Glutamatergic neuron (in vitro differentiated cells): ENCODE results near the gene DOCK1. TPM values are rescaled to one million over a fixed set of nuclear protein-coding genes. Genes with fewer than 3 reads are reported as not detected.

Source experiments
- DNase-seq: peaks from one replicate; pipeline ENCODE4 v3.0.0; 2022
- H3K27ac Mint-ChIP-seq: one replicate; pipeline ENCODE4 v1.8.0; 2020; ENCODE audit warnings: mild to moderate bottlenecking, mixed read lengths, inconsistent platforms; ENCODE audit not compliant: unreplicated experiment
- H3K27me3 Mint-ChIP-seq: one replicate; pipeline ENCODE4 v1.8.0; 2020; ENCODE audit warnings: mild to moderate bottlenecking, moderate library complexity, mixed read lengths, inconsistent platforms; ENCODE audit not compliant: unreplicated experiment
- H3K36me3 Mint-ChIP-seq: one replicate; pipeline ENCODE4 v1.8.0; 2020; ENCODE audit warnings: mild to moderate bottlenecking, mixed read lengths, inconsistent platforms; ENCODE audit not compliant: unreplicated experiment
- H3K4me1 Mint-ChIP-seq: one replicate; pipeline ENCODE4 v1.8.0; 2020; ENCODE audit warnings: mild to moderate bottlenecking, low read depth, mixed read lengths, inconsistent platforms; ENCODE audit not compliant: unreplicated experiment
- H3K4me3 Mint-ChIP-seq: one replicate; pipeline ENCODE4 v1.8.0; 2020; ENCODE audit warnings: mild to moderate bottlenecking, mixed read lengths, inconsistent platforms; ENCODE audit not compliant: unreplicated experiment
- H3K9me3 Mint-ChIP-seq: one replicate; pipeline ENCODE4 v1.8.0; 2020; ENCODE audit warnings: mild to moderate bottlenecking, moderate library complexity, mixed read lengths, inconsistent platforms; ENCODE audit not compliant: unreplicated experiment
- total RNA-seq: library from RNA; stranded (reverse); fragmentation: NEBNext Ultra II Directional; extraction: Animal tissue kit (Norgen Biotek cat#: 25700); gene quantifications from one replicate; pipeline ENCODE4 v1.2.1, GENCODE V29; 2021; ENCODE audit not compliant: unreplicated experiment
- TF ChIP-seq, protein P1 (sequence below): fragments of 200-600 bp; sonication (generic); IDR thresholded peaks from one replicate; pipeline ENCODE4 v1.5.0; 2021; ENCODE audit not compliant: partially characterized antibody, unreplicated experiment

The DOCK1 gene
- total RNA-seq, 1 donor from 2014 or later, result 19.7 TPM

DNA sequence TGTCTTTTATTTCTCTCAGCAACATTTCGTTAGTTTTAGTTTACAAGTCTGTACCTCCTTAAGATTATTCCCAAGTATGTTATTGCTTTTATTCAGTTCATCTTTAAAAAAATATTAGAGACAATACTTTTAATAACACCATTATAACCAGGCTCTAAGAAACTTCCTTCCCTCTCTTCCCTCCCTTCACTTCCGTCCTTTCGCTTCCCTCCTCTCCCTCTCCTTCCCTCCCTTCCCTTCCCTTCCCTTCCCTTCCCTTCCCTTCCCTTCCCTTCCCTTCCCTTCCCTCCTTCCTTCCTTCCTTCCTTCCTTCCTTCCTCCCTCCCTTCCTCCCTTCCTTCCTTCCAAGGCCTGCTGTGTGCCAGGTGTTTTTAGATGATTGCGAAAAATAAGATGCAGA lies 58.1 kb downstream of the DOCK1 start:
- H3K9me3 Mint-ChIP-seq, result no peaks in the 10 kb centered on the region
- no peak overlapping the region for H3K4me3 Mint-ChIP-seq
- H3K27me3 Mint-ChIP-seq, result no peaks in the 10 kb centered on the region
- TF ChIP-seq, protein P1, sequence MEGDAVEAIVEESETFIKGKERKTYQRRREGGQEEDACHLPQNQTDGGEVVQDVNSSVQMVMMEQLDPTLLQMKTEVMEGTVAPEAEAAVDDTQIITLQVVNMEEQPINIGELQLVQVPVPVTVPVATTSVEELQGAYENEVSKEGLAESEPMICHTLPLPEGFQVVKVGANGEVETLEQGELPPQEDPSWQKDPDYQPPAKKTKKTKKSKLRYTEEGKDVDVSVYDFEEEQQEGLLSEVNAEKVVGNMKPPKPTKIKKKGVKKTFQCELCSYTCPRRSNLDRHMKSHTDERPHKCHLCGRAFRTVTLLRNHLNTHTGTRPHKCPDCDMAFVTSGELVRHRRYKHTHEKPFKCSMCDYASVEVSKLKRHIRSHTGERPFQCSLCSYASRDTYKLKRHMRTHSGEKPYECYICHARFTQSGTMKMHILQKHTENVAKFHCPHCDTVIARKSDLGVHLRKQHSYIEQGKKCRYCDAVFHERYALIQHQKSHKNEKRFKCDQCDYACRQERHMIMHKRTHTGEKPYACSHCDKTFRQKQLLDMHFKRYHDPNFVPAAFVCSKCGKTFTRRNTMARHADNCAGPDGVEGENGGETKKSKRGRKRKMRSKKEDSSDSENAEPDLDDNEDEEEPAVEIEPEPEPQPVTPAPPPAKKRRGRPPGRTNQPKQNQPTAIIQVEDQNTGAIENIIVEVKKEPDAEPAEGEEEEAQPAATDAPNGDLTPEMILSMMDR, result no peak
- no peaks in the 10 kb centered on the region for H3K4me1 Mint-ChIP-seq
- DNase-seq, result no peak
- H3K27ac Mint-ChIP-seq, result no peak overlapping the region
- H3K36me3 Mint-ChIP-seq, result no peaks in the 10 kb centered on the region

DNA sequence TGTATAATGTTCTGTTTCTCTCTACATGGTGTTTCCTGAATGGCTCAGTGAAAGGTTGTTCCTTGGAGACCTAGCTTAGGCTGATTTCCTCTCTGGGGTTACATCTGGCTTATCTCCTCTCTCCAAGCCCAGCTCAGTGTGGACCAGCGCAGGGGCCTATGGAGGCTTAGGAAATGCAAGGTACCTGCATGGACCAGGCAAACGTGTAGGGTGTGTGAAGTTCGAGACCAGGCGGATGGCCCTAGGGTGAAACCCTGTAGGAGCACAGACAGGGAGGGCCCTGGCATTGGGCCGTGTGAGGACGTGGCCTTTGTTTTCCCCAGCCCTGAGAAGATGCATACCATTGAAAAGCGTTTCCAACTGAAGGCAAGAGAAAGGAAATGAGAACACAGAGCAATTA lies 59.0 kb downstream of the DOCK1 start:
- Mint-ChIP-seq H3K4me1 (no peaks in the 10 kb centered on the region), H3K27ac (no peak overlapping the region), H3K4me3 (no peak overlapping the region), H3K9me3 (no peaks in the 10 kb centered on the region), H3K36me3 (no peaks in the 10 kb centered on the region), H3K27me3 (no peaks in the 10 kb centered on the region)
- TF ChIP-seq, protein P1, result no peak
- DNase-seq, result no peak

DNA sequence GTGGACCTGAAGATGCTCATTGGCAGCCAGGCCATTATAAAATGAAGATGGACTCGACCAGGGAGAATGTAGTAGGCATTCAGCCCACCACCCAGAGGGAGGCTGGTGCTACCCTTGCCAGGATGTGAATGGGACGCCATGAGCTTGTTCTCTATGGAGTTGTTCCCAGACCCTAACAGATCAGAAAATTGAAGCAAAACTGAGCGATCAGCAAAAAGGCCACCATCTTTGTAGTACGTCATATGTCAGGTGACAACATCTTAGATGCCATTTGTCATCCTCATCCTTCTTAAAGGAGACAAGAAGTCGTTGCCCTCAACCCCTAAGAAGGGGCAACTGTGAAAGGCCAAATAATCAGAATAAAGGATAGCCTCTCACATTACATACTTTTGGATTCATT lies 61.7 kb downstream of the DOCK1 start:
- no peak for DNase-seq
- Mint-ChIP-seq H3K27me3 (no peaks in the 10 kb centered on the region), H3K36me3 (no peaks in the 10 kb centered on the region), H3K4me3 (no peak overlapping the region), H3K4me1 (no peaks in the 10 kb centered on the region), H3K27ac (no peak overlapping the region), H3K9me3 (no peaks in the 10 kb centered on the region)
- TF ChIP-seq, protein P1, result no peak

DNA sequence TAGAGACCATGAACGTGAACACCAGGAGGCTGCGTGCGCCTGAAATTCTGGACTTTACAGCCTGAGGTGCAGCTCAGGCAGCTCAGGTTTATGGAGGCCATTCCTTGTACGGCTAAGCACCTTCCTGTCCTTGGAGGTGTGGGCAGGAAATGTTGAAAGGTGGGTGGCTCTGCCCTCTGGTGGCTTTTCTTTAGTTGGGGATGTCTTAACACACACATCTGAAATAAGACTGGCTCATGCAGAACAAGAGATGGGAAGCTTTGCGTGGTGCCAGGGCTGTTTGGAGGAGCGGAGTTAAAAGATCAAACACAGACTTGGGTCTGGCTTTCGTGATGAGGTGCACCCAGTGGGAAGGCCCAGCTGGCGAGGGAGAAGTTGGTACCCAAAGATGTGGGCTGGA lies 64.1 kb downstream of the DOCK1 start:
- TF ChIP-seq, protein P1, result no peak
- DNase-seq, result no peak
- no peak overlapping the region for H3K4me3 Mint-ChIP-seq
- no peak overlapping the region for H3K27ac Mint-ChIP-seq
- H3K27me3 Mint-ChIP-seq, result no peaks in the 10 kb centered on the region
- H3K36me3 Mint-ChIP-seq, result no peaks in the 10 kb centered on the region
- peaks cover 3% of the 10 kb centered on the region for H3K4me1 Mint-ChIP-seq
- no peaks in the 10 kb centered on the region for H3K9me3 Mint-ChIP-seq

DNA sequence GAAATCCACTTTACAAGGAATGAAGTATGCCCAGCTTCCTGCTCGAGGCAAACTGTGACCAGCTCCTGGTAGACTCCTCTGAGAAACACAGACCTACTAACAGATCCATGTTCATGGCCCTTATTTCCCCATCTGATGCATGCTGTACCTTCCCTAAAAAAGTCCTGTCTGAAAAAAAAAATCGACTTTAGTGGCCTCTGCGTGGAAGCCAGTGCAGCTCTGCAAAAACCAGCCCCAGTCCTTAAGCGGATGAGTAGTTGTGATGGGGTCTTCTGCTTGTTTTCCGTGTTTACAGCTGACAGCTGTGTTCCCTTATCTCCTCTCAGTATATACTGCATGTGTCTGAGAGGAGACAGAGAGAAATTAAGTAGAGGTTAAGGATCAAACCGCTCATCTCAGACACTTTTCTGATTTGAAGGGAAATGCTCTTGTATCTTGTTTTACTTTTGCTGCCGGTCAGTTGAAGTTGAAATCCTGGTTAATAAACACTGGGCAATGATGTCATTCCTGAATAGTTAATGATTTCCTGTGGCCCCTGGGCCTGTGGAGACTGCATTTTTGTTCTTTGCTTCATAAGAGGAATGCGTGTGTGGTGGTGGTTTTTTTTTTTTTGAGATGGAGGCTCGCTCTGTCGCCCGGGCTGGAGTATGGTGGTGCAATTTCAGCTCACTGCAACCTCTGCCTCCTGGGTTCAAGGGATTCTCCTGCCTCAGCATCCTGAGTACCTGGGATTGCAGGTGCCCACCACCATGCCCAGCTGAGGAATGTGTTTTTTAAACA lies 67.6 kb downstream of the DOCK1 start:
- H3K27ac Mint-ChIP-seq, result no peak overlapping the region

More for the DNA sequence above, 67.6 kb downstream of the DOCK1 start:
- TF ChIP-seq, protein P1, result no peak
- Mint-ChIP-seq H3K4me1 (peaks cover 13% of the 10 kb centered on the region), H3K36me3 (no peaks in the 10 kb centered on the region), H3K27me3 (no peaks in the 10 kb centered on the region), H3K4me3 (no peak overlapping the region), H3K9me3 (no peaks in the 10 kb centered on the region)
- DNase-seq, result no peak
